WTC11 (cell line): ENCODE data around the gene RIPK3. TPM values are rescaled to one million over a fixed set of nuclear protein-coding genes. Genes with fewer than 3 reads are reported as not detected.
A peak's percentile ranks its signal among the peaks of the same experiment; 100 is the strongest.

Experiments
- ATAC-seq: fragments of 200-7000 bp; cut with Tn5 transposase; 2 replicates; pipeline ENCODE4 v1.10.0; 2021; ENCODE audit warnings: mild to moderate bottlenecking, moderate library complexity
- CTCF ChIA-PET: fragments of 300-600 bp; sonication (Branson Sonifier 250); formaldehyde crosslinking; loops from one replicate; lab custom pipeline; 2021; ENCODE audit warnings: antibody characterized with exemption; lab: Charles Lee
- POLR2A ChIA-PET: fragments of 350-600 bp; sonication (Branson Sonifier 250); formaldehyde crosslinking; loops from one replicate; lab custom pipeline; 2021; ENCODE audit warnings: antibody characterized with exemption; lab: Charles Lee
- DNase-seq: peaks from one replicate; pipeline ENCODE4 v3.0.0; 2021; ENCODE audit warnings: low spot score
- H3K27ac Mint-ChIP-seq: 2 replicates; pipeline ENCODE4 v1.8.0; 2021; ENCODE audit warnings: mixed read lengths
- H3K27me3 Mint-ChIP-seq: 2 replicates; pipeline ENCODE4 v1.8.0; 2021; ENCODE audit warnings: low read depth, mild to moderate bottlenecking, moderate library complexity, mixed read lengths
- H3K36me3 Mint-ChIP-seq: 2 replicates; pipeline ENCODE4 v1.8.0; 2021; ENCODE audit warnings: mixed read lengths
- H3K4me1 Mint-ChIP-seq: 2 replicates; pipeline ENCODE4 v1.8.0; 2022; ENCODE audit warnings: mixed read lengths
- H3K4me3 Mint-ChIP-seq: 2 replicates; pipeline ENCODE4 v1.8.0; 2021; ENCODE audit warnings: mild to moderate bottlenecking, moderate library complexity, mixed read lengths
- H3K9me3 Mint-ChIP-seq: 2 replicates; pipeline ENCODE4 v1.8.0; 2021; ENCODE audit warnings: mixed read lengths
- CBFB ChIP-seq: sonication (generic); formaldehyde crosslinking; IDR thresholded peaks from 2 replicates; pipeline ENCODE4 v1.8.1; 2022; ENCODE audit warnings: mild to moderate bottlenecking, low read depth, missing genetic modification reagents
- CDX4 ChIP-seq: fragments of 250-450 bp; sonication (Bioruptor Pico); IDR thresholded peaks from 2 replicates; pipeline ENCODE4 v1.9.0; 2021; ENCODE audit warnings: moderate library complexity, mild to moderate bottlenecking, inconsistent platforms, borderline replicate concordance
- E2F1 ChIP-seq: sonication (generic); formaldehyde crosslinking; IDR thresholded peaks from 2 replicates; pipeline ENCODE4 v1.8.0; 2022; ENCODE audit warnings: mild to moderate bottlenecking, missing genetic modification reagents
- FOXP1 ChIP-seq: sonication (generic); formaldehyde crosslinking; IDR thresholded peaks from 2 replicates; pipeline ENCODE4 v1.8.0; 2022; ENCODE audit warnings: missing genetic modification reagents, mild to moderate bottlenecking, moderate library complexity, borderline replicate concordance
- PRDM15 ChIP-seq: sonication (generic); formaldehyde crosslinking; IDR thresholded peaks from 2 replicates; pipeline ENCODE4 v1.8.0; 2022; ENCODE audit warnings: missing genetic modification reagents
- RELA ChIP-seq: sonication (generic); formaldehyde crosslinking; IDR thresholded peaks from 2 replicates; pipeline ENCODE4 v1.8.1; 2022; ENCODE audit warnings: missing genetic modification reagents, mild to moderate bottlenecking, borderline replicate concordance
- STAT6 ChIP-seq: sonication (generic); formaldehyde crosslinking; conservative IDR thresholded peaks from 2 replicates; pipeline ENCODE4 v1.8.1; 2023; ENCODE audit warnings: mild to moderate bottlenecking, low read depth, missing genetic modification reagents, moderate library complexity
- TCF7 ChIP-seq: sonication (generic); formaldehyde crosslinking; IDR thresholded peaks from 2 replicates; pipeline ENCODE4 v1.8.0; 2022; ENCODE audit warnings: mild to moderate bottlenecking, low read depth, missing genetic modification reagents, moderate library complexity
- ZNF232 ChIP-seq: sonication (generic); formaldehyde crosslinking; IDR thresholded peaks from 2 replicates; pipeline ENCODE4 v1.8.0; 2022; ENCODE audit warnings: mild to moderate bottlenecking, missing genetic modification reagents
- total RNA-seq: library from RNA; stranded (reverse); gene quantifications from 3 replicates; pipeline ENCODE4 v1.2.3, GENCODE V29; 2021
- TF ChIP-seq, protein P1 (sequence below): fragments of 250-450 bp; sonication (Bioruptor Pico); IDR thresholded peaks from 2 replicates; pipeline ENCODE4 v2.1.2; 2022; ENCODE audit warnings: mild to moderate bottlenecking, moderate library complexity
- TF ChIP-seq, protein P2 (sequence below): fragments of 250-450 bp; sonication (Bioruptor Pico); IDR thresholded peaks from 2 replicates; pipeline ENCODE4 v1.9.0; 2021; ENCODE audit warnings: mild to moderate bottlenecking
- TF ChIP-seq, protein P3 (sequence below): sonication (generic); formaldehyde crosslinking; IDR thresholded peaks from 2 replicates; pipeline ENCODE4 v1.8.1; 2023; ENCODE audit warnings: mild to moderate bottlenecking, missing genetic modification reagents, moderate library complexity

The RIPK3 gene
- total RNA-seq, 1 experiment from 2014 or later = 0.83 TPM

DNA sequence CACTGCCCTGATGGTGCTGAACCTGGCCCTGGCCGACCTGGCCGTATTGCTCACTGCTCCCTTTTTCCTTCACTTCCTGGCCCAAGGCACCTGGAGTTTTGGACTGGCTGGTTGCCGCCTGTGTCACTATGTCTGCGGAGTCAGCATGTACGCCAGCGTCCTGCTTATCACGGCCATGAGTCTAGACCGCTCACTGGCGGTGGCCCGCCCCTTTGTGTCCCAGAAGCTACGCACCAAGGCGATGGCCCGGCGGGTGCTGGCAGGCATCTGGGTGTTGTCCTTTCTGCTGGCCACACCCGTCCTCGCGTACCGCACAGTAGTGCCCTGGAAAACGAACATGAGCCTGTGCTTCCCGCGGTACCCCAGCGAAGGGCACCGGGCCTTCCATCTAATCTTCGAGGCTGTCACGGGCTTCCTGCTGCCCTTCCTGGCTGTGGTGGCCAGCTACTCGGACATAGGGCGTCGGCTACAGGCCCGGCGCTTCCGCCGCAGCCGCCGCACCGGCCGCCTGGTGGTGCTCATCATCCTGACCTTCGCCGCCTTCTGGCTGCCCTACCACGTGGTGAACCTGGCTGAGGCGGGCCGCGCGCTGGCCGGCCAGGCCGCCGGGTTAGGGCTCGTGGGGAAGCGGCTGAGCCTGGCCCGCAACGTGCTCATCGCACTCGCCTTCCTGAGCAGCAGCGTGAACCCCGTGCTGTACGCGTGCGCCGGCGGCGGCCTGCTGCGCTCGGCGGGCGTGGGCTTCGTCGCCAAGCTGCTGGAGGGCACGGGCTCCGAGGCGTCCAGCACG, 23.8 kb downstream of the RIPK3 start (continued):
- TF ChIP-seq FOXP1 = peak; percentile 93
- TF ChIP-seq CBFB (CRISPR knock-in tag) = no peak
- TF ChIP-seq E2F1 (CRISPR knock-in tag) = peak; percentile 72; the same call in 1 of the 2 replicates
- TF ChIP-seq TCF7 (CRISPR knock-in tag) = peak; percentile 58; the same call in 1 of the 2 replicates
- no peak for TF ChIP-seq ZNF232 (CRISPR knock-in tag)
- TF ChIP-seq CDX4 (CRISPR knock-in tag) = no peak
- TF ChIP-seq, protein P1, sequence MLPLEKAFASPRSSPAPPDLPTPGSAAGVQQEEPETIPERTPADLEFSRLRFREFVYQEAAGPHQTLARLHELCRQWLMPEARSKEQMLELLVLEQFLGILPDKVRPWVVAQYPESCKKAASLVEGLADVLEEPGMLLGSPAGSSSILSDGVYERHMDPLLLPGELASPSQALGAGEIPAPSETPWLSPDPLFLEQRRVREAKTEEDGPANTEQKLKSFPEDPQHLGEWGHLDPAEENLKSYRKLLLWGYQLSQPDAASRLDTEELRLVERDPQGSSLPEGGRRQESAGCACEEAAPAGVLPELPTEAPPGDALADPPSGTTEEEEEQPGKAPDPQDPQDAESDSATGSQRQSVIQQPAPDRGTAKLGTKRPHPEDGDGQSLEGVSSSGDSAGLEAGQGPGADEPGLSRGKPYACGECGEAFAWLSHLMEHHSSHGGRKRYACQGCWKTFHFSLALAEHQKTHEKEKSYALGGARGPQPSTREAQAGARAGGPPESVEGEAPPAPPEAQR (CRISPR knock-in tag) = no peak
- TF ChIP-seq, protein P2, sequence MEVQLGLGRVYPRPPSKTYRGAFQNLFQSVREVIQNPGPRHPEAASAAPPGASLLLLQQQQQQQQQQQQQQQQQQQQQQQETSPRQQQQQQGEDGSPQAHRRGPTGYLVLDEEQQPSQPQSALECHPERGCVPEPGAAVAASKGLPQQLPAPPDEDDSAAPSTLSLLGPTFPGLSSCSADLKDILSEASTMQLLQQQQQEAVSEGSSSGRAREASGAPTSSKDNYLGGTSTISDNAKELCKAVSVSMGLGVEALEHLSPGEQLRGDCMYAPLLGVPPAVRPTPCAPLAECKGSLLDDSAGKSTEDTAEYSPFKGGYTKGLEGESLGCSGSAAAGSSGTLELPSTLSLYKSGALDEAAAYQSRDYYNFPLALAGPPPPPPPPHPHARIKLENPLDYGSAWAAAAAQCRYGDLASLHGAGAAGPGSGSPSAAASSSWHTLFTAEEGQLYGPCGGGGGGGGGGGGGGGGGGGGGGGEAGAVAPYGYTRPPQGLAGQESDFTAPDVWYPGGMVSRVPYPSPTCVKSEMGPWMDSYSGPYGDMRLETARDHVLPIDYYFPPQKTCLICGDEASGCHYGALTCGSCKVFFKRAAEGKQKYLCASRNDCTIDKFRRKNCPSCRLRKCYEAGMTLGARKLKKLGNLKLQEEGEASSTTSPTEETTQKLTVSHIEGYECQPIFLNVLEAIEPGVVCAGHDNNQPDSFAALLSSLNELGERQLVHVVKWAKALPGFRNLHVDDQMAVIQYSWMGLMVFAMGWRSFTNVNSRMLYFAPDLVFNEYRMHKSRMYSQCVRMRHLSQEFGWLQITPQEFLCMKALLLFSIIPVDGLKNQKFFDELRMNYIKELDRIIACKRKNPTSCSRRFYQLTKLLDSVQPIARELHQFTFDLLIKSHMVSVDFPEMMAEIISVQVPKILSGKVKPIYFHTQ (CRISPR knock-in tag) = no peak
- TF ChIP-seq STAT6 (CRISPR knock-in tag) = no peak
- TF ChIP-seq, protein P3, sequence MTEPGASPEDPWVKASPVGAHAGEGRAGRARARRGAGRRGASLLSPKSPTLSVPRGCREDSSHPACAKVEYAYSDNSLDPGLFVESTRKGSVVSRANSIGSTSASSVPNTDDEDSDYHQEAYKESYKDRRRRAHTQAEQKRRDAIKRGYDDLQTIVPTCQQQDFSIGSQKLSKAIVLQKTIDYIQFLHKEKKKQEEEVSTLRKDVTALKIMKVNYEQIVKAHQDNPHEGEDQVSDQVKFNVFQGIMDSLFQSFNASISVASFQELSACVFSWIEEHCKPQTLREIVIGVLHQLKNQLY = no peak

DNA sequence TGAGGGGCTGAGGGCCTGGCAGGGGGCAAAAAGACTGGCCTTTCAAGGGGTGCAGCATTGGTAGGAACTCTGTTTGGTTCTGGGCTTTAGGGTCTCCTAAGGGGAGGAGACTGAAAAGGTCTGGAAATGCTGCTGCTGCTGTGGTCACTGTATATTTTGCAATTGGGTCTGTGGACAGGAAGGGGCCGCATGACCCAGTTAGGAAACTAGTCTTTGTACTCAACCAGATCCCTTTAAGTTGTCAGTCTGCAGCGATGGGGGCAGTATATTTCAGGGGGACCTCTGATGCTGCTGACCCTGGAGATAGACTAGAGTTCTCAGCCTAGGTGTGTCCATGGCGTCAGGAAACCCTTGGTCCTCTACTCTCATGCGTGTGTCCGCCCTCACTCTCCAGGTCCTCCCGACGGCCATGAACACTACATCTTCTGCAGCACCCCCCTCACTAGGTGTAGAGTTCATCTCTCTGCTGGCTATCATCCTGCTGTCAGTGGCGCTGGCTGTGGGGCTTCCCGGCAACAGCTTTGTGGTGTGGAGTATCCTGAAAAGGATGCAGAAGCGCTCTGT, 24.5 kb downstream of the RIPK3 start:
- no peaks in the 10 kb centered on the region for H3K9me3 Mint-ChIP-seq
- ChIA-PET CTCF (interaction anchor here (0.6 to 3.2 kb wide), 10 partner anchors 7 to 760 kb away, joined by 3 to 21 read pairs (median 6); partner anchors contain the start of genes CIDEB, DHRS1, KHNYN and NOP9), POLR2A (interaction anchor here (0.6 kb wide), 1 partner anchor 69 kb away, joined by 3 read pairs; no protein-coding TSS in a partner anchor)
- ATAC-seq (no peak), DNase-seq (no peak)
- TF ChIP-seq PRDM15 (CRISPR knock-in tag) = 0 out of 2 replicates have a peak, but pooled peaks have one; percentile 4
- no peak for TF ChIP-seq RELA (CRISPR knock-in tag)
- no peak overlapping the region for H3K27ac Mint-ChIP-seq
- no peak overlapping the region for H3K4me3 Mint-ChIP-seq
- H3K4me1 Mint-ChIP-seq = peaks cover 2% of the 10 kb centered on the region
- no peaks in the 10 kb centered on the region for H3K36me3 Mint-ChIP-seq
- peaks cover 84% of the 10 kb centered on the region for H3K27me3 Mint-ChIP-seq
